Astrocyte of the cerebellum (primary cell): ENCODE data around the gene THYN1.
"Not testable (repeated sequence)": the region's sequence is repeated elsewhere in the genome, so short reads cannot be mapped to it uniquely, and the experiment has no call there.

Experiments
- DNase-seq: peaks from one replicate; pipeline ENCODE4 v3.0.0-alpha.2; 2011; ENCODE audit warnings: low read depth
- H3K4me3 ChIP-seq: 2 replicates; pipeline ENCODE4 v1.5.1; 2011; ENCODE audit warnings: mild to moderate bottlenecking, low read depth, low read length, moderate library complexity
- in situ Hi-C: cut with HindIII; loops from 2 replicates; pipeline ENCODE4 v1.10.0; 2017; ENCODE audit warnings: low sequenced_read_pairs
- TF ChIP-seq, protein P1 (sequence below): IDR thresholded peaks from 2 replicates; pipeline ENCODE4 v1.5.1; 2012; ENCODE audit warnings: low read length, low read depth, moderate library complexity, mild to moderate bottlenecking; ENCODE audit errors: missing control alignments

THYN1 gene

DNA sequence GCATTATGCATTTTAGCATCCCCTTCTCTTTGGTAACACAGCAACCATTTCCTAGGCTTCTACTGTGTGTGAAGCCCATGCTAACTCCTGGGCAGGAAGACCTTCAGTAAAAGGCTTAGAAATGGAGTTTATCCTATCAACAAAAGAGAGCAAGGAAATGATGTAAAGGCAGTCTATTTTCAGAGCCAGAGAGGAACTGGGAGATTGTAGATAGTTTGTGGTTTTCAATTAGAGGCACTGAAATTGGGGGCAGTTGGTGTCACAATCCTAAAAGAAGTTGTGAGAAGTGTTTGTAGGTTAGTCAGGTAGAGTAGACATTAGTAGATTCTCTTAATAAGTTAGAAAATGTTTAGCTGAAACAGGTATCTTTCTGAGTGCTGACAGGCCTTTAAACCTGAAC, 7.4 kb upstream of the THYN1 start:
- TF ChIP-seq, protein P1, sequence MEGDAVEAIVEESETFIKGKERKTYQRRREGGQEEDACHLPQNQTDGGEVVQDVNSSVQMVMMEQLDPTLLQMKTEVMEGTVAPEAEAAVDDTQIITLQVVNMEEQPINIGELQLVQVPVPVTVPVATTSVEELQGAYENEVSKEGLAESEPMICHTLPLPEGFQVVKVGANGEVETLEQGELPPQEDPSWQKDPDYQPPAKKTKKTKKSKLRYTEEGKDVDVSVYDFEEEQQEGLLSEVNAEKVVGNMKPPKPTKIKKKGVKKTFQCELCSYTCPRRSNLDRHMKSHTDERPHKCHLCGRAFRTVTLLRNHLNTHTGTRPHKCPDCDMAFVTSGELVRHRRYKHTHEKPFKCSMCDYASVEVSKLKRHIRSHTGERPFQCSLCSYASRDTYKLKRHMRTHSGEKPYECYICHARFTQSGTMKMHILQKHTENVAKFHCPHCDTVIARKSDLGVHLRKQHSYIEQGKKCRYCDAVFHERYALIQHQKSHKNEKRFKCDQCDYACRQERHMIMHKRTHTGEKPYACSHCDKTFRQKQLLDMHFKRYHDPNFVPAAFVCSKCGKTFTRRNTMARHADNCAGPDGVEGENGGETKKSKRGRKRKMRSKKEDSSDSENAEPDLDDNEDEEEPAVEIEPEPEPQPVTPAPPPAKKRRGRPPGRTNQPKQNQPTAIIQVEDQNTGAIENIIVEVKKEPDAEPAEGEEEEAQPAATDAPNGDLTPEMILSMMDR = no peak
- no peak overlapping the region for H3K4me3 ChIP-seq
- in situ Hi-C loops = no loop called here
- no peak for DNase-seq

DNA sequence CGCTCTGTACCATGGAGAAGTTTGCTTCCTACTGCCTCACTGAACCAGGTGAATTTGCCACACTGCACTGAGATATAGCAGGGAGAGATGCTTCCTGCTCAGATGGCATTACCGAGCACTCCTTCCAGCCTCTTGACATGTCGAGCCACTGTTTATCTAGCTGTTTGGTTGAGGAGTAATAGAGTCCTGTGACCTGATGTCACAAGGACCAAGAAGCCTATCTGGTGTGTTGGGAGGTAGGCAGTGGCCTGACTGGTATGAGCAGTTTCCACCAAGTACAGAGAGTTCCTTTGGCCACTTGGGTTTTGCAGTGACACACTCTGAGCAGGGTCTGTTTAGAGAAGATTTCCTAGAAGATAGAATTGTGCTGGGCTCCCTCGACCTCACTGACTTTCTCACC, 5.4 kb upstream of the THYN1 start:
- no peak overlapping the region for H3K4me3 ChIP-seq
- TF ChIP-seq, protein P1 = no peak
- DNase-seq = no peak
- in situ Hi-C loops = no loop called here

DNA sequence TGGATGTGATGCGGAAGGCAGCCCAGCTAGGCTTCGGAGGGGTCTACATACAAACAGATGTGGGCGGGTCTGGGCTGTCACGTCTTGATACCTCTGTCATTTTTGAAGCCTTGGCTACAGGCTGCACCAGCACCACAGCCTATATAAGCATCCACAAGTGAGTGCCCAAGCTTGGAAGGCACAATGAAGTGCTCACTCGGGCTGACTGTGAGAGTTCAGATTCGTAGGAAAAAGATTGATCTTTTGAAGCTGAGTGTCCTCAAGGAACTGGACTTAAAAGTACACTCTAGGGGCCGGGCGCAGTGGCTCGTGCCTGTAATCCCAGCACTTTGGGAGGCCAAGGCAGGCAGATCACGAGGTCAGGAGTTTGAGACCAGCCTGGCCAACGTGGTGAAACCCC, 3.9 kb upstream of the THYN1 start:
- TF ChIP-seq, protein P1 = no peak
- no peak for DNase-seq
- in situ Hi-C loops = no loop called here
- no peak overlapping the region for H3K4me3 ChIP-seq

DNA sequence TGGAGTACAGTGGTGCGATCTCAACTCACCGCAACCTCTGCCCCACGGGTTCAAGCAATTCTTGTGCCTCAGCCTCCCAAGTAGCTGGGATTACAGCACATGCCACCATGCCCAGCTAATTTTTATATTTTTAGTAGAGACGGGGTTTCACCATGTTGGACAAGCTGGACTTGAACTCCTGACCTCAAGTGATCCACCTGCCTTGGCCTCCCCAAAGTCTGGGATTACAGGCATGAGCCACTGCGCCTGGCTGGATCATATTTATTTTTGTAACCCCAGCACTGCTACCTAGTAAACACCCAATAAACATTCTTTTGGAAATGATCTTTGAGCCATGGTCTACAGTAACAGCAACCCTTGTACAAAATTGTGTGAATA, 2.0 kb upstream of the THYN1 start:
- H3K4me3 ChIP-seq, in situ Hi-C loops: not testable (repeated sequence)

DNA sequence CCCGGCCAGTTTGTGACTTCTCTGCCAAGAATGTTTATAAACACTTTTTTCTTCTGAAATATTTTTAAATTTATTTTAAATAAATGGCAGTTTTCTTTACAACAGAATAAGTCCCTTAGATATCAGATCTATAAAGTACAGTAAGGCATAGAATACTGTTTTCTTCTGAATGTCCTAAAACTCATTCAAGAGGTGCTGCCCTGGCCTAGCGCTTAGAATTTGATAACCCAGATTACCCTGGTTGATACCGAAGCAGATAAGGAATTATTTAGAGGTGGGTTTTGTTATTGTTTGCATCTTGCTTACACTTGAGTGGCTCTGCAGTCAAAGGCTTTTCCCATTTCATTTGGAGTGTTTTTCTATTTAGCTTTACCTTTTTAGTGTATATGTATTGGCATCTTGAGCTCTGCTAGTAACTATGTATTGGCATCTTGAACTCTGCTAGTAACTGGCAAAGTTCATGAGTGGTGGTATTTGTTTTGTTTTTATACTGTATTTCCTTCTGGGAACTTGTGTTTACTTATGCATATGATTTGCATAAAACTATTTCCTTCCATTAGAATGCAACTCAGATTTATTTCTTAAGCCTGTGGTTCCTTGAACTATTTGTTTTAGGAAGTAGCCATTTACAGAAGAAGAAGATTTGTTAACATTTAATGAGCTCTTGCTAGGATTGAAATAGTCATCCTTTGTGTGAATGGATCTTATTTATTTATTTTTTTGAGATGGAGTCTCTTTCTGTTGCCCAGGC, 1.5 kb upstream of the THYN1 start:
- in situ Hi-C loops = no loop called here
- H3K4me3 ChIP-seq = peak overlapping the region; percentile 90
- TF ChIP-seq, protein P1 = no peak
- DNase-seq = no peak

More for the DNA sequence above, 2.0 kb upstream of the THYN1 start:
- DNase-seq = not testable (repeated sequence)

DNA sequence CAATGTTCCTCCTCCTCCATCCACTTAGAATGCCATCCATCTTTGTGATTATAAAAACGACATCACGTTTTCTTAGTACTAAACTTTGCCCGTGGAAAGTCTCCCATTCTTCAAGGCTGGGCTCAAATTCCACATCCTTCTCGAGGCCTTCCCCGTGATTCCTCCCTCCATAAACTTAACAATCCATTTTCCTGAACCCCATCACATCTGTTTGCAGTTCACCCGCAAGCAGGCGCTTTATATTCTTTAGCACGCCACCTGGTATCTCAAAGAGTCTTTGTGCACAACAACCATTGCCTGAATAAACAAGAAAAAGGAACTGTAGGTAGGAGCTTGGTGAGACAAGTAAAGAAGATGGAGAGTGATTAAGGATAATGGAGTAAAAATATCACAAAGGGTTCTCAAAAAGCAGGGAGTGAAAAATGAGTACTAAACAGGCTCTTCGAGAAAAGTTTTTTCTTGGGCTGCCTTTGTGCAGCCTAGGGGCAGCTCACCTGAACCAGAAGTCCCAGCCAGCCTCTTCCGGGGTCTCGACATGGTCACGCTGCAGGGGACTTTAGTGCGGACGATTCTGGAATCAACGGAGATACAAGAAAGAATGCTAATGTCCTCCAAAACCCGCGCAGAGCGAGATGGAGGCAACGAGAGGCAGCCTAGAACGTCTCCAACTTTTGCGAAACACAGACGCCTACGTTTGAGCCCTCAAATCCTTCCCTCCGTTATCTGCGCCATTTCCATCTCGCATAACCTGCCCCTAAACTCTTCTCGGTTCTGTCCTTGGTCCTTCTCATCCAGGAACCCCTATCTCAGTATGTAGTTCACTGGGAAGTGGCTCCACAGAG, 585 bp downstream of the THYN1 start:
- in situ Hi-C loops = no loop called here
- no peak for DNase-seq
- H3K4me3 ChIP-seq = peak overlapping the region; percentile 90
- TF ChIP-seq, protein P1 = no peak

DNA sequence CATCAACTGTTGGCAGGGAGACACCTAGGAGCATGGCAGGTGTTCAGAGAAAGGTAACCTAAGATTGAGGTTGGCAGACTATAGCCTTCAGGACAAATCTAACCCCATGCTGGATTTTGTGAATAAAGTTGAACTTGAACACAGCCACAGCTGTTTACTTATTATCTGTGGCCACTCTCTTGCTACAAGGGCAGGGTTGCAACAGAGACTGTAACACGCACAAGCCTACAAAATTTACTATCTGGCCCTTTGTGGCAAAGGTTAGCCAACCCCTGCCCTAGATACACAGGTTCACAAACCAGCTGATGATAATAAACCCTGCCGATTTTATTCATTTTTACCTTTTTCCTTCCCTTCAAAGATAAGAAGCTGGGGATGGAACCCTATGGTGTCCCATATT, 2.5 kb downstream of the THYN1 start:
- TF ChIP-seq, protein P1 = no peak
- DNase-seq = no peak
- no peak overlapping the region for H3K4me3 ChIP-seq
- in situ Hi-C loops = no loop called here
